HG03135 (cell line): ENCODE measurements around the gene C10orf90.
"Not testable (repeated sequence)": the region's sequence is repeated elsewhere in the genome, so short reads cannot be mapped to it uniquely, and the experiment has no call there.

Experiments used
- ATAC-seq: cut with Tn5 transposase; IDR thresholded peaks from one replicate; pipeline ENCODE4 v1.9.1; 2021; ENCODE audit warnings: mild to moderate bottlenecking, moderate library complexity; ENCODE audit not compliant: unreplicated experiment

Gene C10orf90

GRCh38 chr10:126561294-126561920 is 109.1 kb downstream of the C10orf90 start:
- no peak for ATAC-seq

- no peak for ATAC-seq
Observed at GRCh38 chr10:126558881-126559280, 111.6 kb downstream of the C10orf90 start.

DNA sequence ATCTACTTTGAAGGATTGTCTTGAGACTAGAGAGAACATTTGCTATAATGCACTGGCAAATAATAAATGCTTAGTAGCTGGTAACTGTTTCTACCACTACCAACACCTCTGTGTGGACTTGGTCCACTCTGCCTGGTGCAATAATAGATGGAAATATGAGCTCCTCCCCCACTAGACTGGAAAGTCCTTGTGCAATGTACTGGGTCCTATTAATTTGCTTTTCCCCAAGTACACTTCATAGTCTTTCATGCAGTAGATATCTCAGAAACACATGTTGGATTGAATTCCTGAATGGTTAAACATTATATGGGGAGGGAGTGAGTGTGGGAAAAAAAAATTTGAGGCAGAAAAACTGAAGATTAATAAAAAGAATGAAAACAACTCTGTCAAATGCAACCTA is 119.3 kb downstream of the C10orf90 start:
- no peak for ATAC-seq

- not testable (repeated sequence) for ATAC-seq
Observed at GRCh38 chr10:126550586-126550985, 119.9 kb downstream of the C10orf90 start.

GRCh38 chr10:126549344-126549743 is 121.1 kb downstream of the C10orf90 start:
- no peak for ATAC-seq

GRCh38 chr10:126544565-126544964 is 125.9 kb downstream of the C10orf90 start:
- ATAC-seq: no peak

GRCh38 chr10:126538439-126539135 is 131.9 kb downstream of the C10orf90 start:
- ATAC-seq: no peak

GRCh38 chr10:126536656-126537055 is 133.8 kb downstream of the C10orf90 start:
- ATAC-seq: no peak

- ATAC-seq: no peak
Observed at GRCh38 chr10:126536148-126536547, 134.3 kb downstream of the C10orf90 start.

- ATAC-seq: no peak
Observed at GRCh38 chr10:126533644-126534043, 136.8 kb downstream of the C10orf90 start.

- ATAC-seq: no peak
Observed at GRCh38 chr10:126528315-126528835, 142.1 kb downstream of the C10orf90 start.

DNA sequence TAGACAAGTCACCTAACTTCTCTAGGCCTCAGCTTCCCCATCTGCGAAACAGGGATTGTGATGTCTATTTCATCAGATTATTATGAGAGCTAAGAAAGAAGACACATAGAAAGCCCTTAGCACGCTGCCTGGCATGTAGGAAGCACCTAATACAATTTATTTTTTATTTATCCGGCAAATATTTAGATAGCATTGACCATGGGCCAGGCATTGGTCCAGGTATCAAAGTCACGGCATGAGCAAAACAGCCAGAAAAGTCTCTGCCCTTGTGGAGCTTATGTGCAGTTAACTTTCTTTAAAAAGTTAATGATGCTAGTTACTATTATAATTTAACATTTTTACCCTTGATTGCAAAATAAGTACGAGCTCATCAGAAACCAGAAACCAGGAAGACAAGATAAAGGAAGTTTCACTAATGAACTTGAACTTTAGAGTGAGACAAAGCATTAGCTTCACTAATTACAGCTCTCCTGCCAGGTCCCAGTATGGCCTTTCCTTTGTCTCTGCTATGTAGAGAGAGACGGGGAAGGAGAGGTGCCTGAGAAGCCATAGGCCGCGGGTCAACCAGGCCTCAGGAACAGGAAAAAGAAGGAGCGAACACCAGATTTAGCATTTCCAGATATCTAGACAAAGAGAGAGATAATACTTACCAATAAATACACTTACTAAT is 142.7 kb downstream of the C10orf90 start:
- no peak for ATAC-seq

- ATAC-seq: no peak
Observed at GRCh38 chr10:126525326-126525725, 145.2 kb downstream of the C10orf90 start.

DNA sequence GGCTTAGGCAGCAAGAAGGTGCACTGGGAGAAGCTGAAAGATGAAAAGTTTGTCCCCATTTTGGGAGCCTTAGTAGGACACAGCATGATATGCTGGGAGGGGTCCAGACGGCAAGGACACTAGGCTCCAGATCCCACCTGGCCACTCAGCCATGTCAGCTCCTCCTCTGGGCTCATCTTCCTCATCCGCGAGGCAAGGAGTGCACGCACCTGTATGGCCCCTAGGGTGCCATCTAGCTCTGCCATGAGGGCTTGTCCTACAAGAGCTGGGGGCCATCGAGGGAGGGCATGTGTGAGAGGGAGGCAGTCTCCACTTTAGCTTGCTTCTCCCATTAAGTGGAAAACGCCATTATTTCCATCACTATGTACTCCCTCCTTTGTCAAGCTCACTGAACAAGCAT is 146.0 kb downstream of the C10orf90 start:
- ATAC-seq: no peak

DNA sequence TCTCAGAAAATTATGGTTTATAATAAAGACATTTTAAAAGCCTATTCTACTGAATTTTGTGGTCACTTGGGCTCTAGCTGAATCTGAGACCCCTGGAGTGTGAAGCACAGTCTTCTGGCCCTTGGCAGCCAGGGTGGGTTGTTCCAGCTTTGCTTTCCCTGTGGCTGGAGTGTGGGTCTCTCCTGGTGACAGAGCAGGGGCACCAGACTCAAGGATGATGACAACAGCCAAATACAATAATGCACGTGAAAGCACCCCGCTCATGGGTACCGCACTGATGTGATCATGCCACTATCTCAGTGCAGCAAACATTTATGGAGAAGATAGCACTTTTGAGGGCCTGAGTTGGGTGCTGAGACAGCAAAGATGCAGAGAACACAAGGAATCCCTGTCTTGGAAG is 147.4 kb downstream of the C10orf90 start:
- no peak for ATAC-seq

DNA sequence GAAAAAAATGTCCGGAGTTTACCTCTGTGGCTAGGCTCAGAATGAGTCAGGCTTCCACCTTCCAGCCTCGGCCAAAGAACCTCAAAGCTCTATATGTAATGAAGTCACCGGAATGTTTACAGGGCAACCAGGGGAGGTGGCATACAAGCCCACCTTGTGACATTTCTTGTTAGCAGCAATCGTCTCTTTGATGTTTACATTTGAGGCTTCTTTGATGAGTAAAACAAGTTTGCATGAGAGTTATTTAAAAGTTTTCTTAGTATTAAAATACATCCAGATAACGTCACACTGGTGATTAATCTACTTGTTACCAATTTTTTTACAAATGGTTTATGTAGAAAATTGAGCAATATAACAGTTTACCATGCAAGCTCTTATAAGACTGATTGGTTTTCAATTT is 149.1 kb downstream of the C10orf90 start:
- ATAC-seq: no peak

- no peak for ATAC-seq
Observed at GRCh38 chr10:126520751-126521317, 149.7 kb downstream of the C10orf90 start.

DNA sequence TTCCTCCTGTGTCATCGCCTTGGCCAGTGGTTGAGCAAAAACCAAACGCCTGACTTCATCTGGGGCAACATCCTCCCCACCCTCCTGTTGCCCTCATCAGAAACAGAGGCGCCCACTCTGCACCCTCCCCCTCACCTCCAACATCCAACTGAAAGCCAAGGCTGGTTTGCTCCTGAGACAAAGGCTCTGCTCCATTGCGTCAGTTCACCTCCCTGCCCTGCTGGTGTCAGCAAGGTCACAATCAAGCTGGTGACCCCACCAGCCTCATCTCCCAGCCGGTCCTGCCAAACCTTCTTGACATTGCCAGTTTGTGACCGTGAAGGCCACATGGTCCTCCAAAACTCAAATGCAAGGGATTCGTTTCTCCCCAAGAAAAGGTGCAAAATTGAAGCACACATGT is 150.5 kb downstream of the C10orf90 start:
- no peak for ATAC-seq

- ATAC-seq: no peak
Observed at GRCh38 chr10:126519185-126519584, 151.3 kb downstream of the C10orf90 start.

DNA sequence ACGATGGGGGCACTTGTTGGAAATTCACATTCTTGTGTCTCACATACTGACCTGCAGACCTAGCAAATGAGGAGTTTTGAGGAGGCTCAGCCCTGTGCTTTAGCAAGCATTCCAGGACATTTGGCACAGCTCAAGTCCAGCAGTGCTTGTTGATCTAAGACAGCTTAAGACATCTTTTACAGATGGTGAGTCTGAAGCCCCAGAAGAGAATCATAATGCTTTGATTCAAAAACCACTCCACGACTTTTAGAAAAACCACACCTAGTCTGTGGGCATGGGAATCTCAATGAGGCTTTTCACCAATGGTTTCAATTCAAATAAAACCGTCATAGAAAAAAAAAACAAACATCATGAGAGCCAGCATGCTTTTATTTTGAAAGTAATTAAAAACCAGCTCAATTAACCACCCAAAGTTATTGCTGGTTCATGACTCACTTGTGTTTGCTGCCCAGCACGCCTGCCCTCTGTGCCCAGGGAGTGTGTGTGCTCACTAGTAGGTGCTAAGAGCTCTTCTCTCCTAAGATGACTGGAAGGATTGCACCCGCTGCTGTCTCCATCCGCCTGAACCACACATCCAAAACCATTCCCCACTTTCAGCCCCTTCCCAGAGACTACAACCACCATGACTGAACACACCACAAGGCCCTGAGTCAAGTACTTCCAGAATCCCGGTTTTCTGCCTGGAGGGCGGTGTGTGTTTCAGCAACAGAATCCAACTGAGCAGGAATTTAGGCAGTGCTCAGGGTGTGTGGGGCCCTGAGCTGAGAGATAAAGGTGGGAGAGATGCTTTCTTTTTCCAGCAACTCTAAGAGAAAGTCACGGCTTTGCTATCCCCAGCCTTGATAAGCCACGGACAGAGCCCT is 152.0 kb downstream of the C10orf90 start:
- ATAC-seq: no peak

GRCh38 chr10:126516515-126516914 is 154.0 kb downstream of the C10orf90 start:
- ATAC-seq: no peak
